NT2/D1 (cell line): ENCODE measurements around the gene TREX2.

Experiments used
- SUZ12 ChIP-seq: IDR thresholded peaks from 2 replicates; pipeline ENCODE4 v1.6.1; 2011; ENCODE audit not compliant: insufficient read length, insufficient read depth; ENCODE audit errors: extremely low read depth
- ZNF274 ChIP-seq: IDR thresholded peaks from 2 replicates; pipeline ENCODE4 v1.6.1; 2011; ENCODE audit warnings: mild to moderate bottlenecking, low read depth, low read length

- no peak for TF ChIP-seq SUZ12
- no peak for TF ChIP-seq ZNF274
Observed at GRCh38 chrX:153433781-153434285, 12.0 kb downstream of the TREX2 start.
